OCI-LY7 (cell line): ENCODE measurements around the gene MTCL1. TPM values are rescaled to one million over a fixed set of nuclear protein-coding genes. Genes with fewer than 3 reads are reported as not detected.

Source experiments
- BruUV-seq: library from RNA; stranded (reverse); fragments of 400-500 nt; replicated peaks from 2 replicates; lab custom pipeline; 2021; lab: Mats Ljungman, UMichigan
- CTCF ChIA-PET: fragments of 300-600 bp; sonication (Branson Sonifier 250); formaldehyde crosslinking; loops from one replicate; lab custom pipeline; 2022; ENCODE audit warnings: antibody characterized with exemption; ENCODE audit not compliant: unreplicated experiment; lab: Charles Lee
- POLR2A ChIA-PET: fragments of 300-600 bp; sonication (Branson Sonifier 250); formaldehyde crosslinking; loops from one replicate; lab custom pipeline; 2022; ENCODE audit warnings: antibody characterized with exemption; lab: Charles Lee
- DNase-seq: peaks from one replicate; pipeline ENCODE4 v3.0.0-alpha.2; 2015; ENCODE audit warnings: low spot score
- H2AFZ ChIP-seq: fragments of 200-600 bp; sonication (generic), shearing (Covaris generic); 2 replicates; pipeline ENCODE4 v1.6.1; 2014; ENCODE audit warnings: mild to moderate bottlenecking, antibody characterized with exemption, low read length, moderate library complexity
- H3K27ac ChIP-seq: fragments of 200-600 bp; sonication (generic); 2 replicates; pipeline ENCODE4 v1.5.1; 2014; ENCODE audit warnings: mixed run types, low read depth, mild to moderate bottlenecking, moderate library complexity, low read length, inconsistent platforms; ENCODE audit not compliant: poor library complexity, severe bottlenecking
- H3K36me3 ChIP-seq: fragments of 200-600 bp; sonication (generic); 2 replicates; pipeline ENCODE4 v1.6.1; 2014; ENCODE audit warnings: mild to moderate bottlenecking, antibody characterized with exemption, low read length, moderate library complexity, mixed read lengths; ENCODE audit not compliant: insufficient read depth
- H3K4me1 ChIP-seq: fragments of 200-600 bp; sonication (generic); 2 replicates; pipeline ENCODE4 v1.5.1; 2014; ENCODE audit warnings: mild to moderate bottlenecking, low read length; ENCODE audit not compliant: insufficient read depth, poor library complexity, severe bottlenecking
- H3K4me2 ChIP-seq: fragments of 200-600 bp; sonication (generic); 2 replicates; pipeline ENCODE4 v1.6.1; 2014; ENCODE audit warnings: mild to moderate bottlenecking, low read length
- H3K4me3 ChIP-seq: fragments of 200-600 bp; sonication (generic); 2 replicates; pipeline ENCODE4 v1.5.1; 2014; ENCODE audit warnings: mild to moderate bottlenecking, low read depth, low read length; ENCODE audit not compliant: poor library complexity, severe bottlenecking
- H3K79me2 ChIP-seq: fragments of 200-600 bp; sonication (generic); 2 replicates; pipeline ENCODE4 v1.6.1; 2016; ENCODE audit warnings: low read depth, mild to moderate bottlenecking, low read length, moderate library complexity, mixed read lengths; ENCODE audit not compliant: insufficient read depth
- H3K9me2 ChIP-seq: fragments of 200-600 bp; sonication (generic); 2 replicates; pipeline ENCODE4 v1.6.1; 2016; ENCODE audit warnings: mild to moderate bottlenecking, low read length, mixed read lengths; ENCODE audit not compliant: insufficient read depth
- H3K9me3 ChIP-seq: fragments of 200-600 bp; sonication (generic); 2 replicates; pipeline ENCODE4 v1.6.1; 2014; ENCODE audit warnings: mild to moderate bottlenecking, mixed run types, low read length, mixed read lengths
- H4K20me1 ChIP-seq: fragments of 200-600 bp; sonication (generic); 2 replicates; pipeline ENCODE4 v1.6.1; 2014; ENCODE audit warnings: mild to moderate bottlenecking, antibody characterized with exemption, low read length, moderate library complexity, mixed read lengths; ENCODE audit not compliant: insufficient read depth
- CTCF ChIP-seq: fragments of 200-600 bp; sonication (generic); conservative IDR thresholded peaks from 2 replicates; pipeline ENCODE4 v1.5.1; 2014; ENCODE audit warnings: mild to moderate bottlenecking, antibody characterized with exemption, low read length, moderate library complexity, mixed read lengths
- EZH2phosphoT487 ChIP-seq: fragments of 200-600 bp; sonication (generic); IDR thresholded peaks from 2 replicates; pipeline ENCODE4 v1.6.1; 2018; ENCODE audit warnings: low read depth, borderline replicate concordance, mild to moderate bottlenecking, mixed run types, antibody characterized with exemption, low read length, moderate library complexity, mixed read lengths
- intact Hi-C: fragments of 100-400 bp; cut with micrococcal nuclease; formaldehyde crosslinking; loops from one replicate; pipeline ENCODE4 v1.10.0; 2022; ENCODE audit not compliant: unreplicated experiment
- total RNA-seq, 2 experiments: library from RNA; depleted of rRNA in 1 of 2; stranded (reverse); fragments of >200 nt in 1 of 2; shearing (Covaris generic) in 1 of 2; gene quantifications; 2 replicates each; pipeline ENCODE4 v1.2.3, GENCODE V29; 2014 to 2022

MTCL1 gene
- total RNA-seq, 2 experiments from 2014 or later: 96.8 to 159 TPM

- Histone ChIP-seq H3K79me2 (no peaks in the 10 kb centered on the region), H3K4me2 (no peak overlapping the region), H3K4me3 (no peak overlapping the region), H3K9me3 (no peaks in the 10 kb centered on the region), H3K4me1 (no peaks in the 10 kb centered on the region), H3K27ac (no peak overlapping the region), H3K9me2 (no peaks in the 10 kb centered on the region), H4K20me1 (no peaks in the 10 kb centered on the region), H2AFZ (no peak overlapping the region), H3K36me3 (no peaks in the 10 kb centered on the region)
- CTCF ChIA-PET: no interaction called here
- TF ChIP-seq CTCF: no peak
- TF ChIP-seq EZH2phosphoT487: no peak
- no peak for DNase-seq
- intact Hi-C loops: no loop called here
- no TSS peak for BruUV-seq
- POLR2A ChIA-PET: interaction anchor here (0.8 to 0.9 kb wide), 2 partner anchors 15 to 106 kb away, joined by 3 to 4 read pairs; no protein-coding TSS in a partner anchor
These were observed 165.2 kb downstream of the MTCL1 start for GRCh38 chr18:8870528-8870927.

GRCh38 chr18:8871489-8871888 lies 166.1 kb downstream of the MTCL1 start:
- H3K27ac ChIP-seq: no peak overlapping the region
- TF ChIP-seq EZH2phosphoT487 (no peak), CTCF (no peak)
- H3K4me3 ChIP-seq: no peak overlapping the region
- intact Hi-C loops: no loop called here
- CTCF ChIA-PET: no interaction called here
- H3K4me1 ChIP-seq: no peaks in the 10 kb centered on the region
- no TSS peak for BruUV-seq
- no peaks in the 10 kb centered on the region for H3K36me3 ChIP-seq
- H3K79me2 ChIP-seq: no peaks in the 10 kb centered on the region
- no peaks in the 10 kb centered on the region for H4K20me1 ChIP-seq
- H2AFZ ChIP-seq: no peak overlapping the region
- POLR2A ChIA-PET: interaction anchor here (0.7 to 1.5 kb wide), 2 partner anchors 10 to 35 kb away, joined by 3 to 6 read pairs; no protein-coding TSS in a partner anchor
- H3K9me3 ChIP-seq: no peaks in the 10 kb centered on the region
- no peak overlapping the region for H3K4me2 ChIP-seq
- H3K9me2 ChIP-seq: no peaks in the 10 kb centered on the region
- DNase-seq: no peak

- no peak overlapping the region for H2AFZ ChIP-seq
- H3K36me3 ChIP-seq: no peaks in the 10 kb centered on the region
- no peak for DNase-seq
- no peak overlapping the region for H3K4me2 ChIP-seq
- H3K4me1 ChIP-seq: no peaks in the 10 kb centered on the region
- H4K20me1 ChIP-seq: no peaks in the 10 kb centered on the region
- BruUV-seq: no TSS peak
- H3K9me2 ChIP-seq: no peaks in the 10 kb centered on the region
- ChIA-PET CTCF (no interaction called here), POLR2A (interaction anchor here (0.7 kb wide), 1 partner anchor 74 kb away, joined by 3 read pairs; no protein-coding TSS in a partner anchor)
- H3K9me3 ChIP-seq: no peaks in the 10 kb centered on the region
- no peaks in the 10 kb centered on the region for H3K79me2 ChIP-seq
- no peak for TF ChIP-seq EZH2phosphoT487
- TF ChIP-seq CTCF: no peak
- no peak overlapping the region for H3K27ac ChIP-seq
- no peak overlapping the region for H3K4me3 ChIP-seq
- intact Hi-C loops: no loop called here
These were observed 169.5 kb downstream of the MTCL1 start for GRCh38 chr18:8874872-8875271.
